GM21737 (cell line): ENCODE measurements around the gene SH2D1B.
"Not testable (repeated sequence)": the region's sequence is repeated elsewhere in the genome, so short reads cannot be mapped to it uniquely, and the experiment has no call there.

Experiments
- ATAC-seq: cut with Tn5 transposase; IDR thresholded peaks from one replicate; pipeline ENCODE4 v1.9.1; 2021; ENCODE audit warnings: mild to moderate bottlenecking, moderate library complexity; ENCODE audit not compliant: unreplicated experiment

The SH2D1B gene

GRCh38 chr1:162365284-162366020 is 46.5 kb downstream of the SH2D1B start:
- no peak for ATAC-seq

GRCh38 chr1:162364498-162364897 is 47.4 kb downstream of the SH2D1B start:
- no peak for ATAC-seq

GRCh38 chr1:162363823-162364222 is 48.1 kb downstream of the SH2D1B start:
- ATAC-seq, result no peak

GRCh38 chr1:162361349-162361748 is 50.6 kb downstream of the SH2D1B start:
- ATAC-seq, result peak; percentile 35

- no peak for ATAC-seq
Observed at GRCh38 chr1:162360874-162361260, 51.1 kb downstream of the SH2D1B start.

GRCh38 chr1:162360237-162360873 is 51.6 kb downstream of the SH2D1B start:
- no peak for ATAC-seq

- no peak for ATAC-seq
Observed at GRCh38 chr1:162359523-162360236, 52.3 kb downstream of the SH2D1B start.

- ATAC-seq, result no peak
Observed at GRCh38 chr1:162358928-162359327, 53.0 kb downstream of the SH2D1B start.

GRCh38 chr1:162357681-162358266 is 54.2 kb downstream of the SH2D1B start:
- ATAC-seq, result no peak

- ATAC-seq, result no peak
Observed at GRCh38 chr1:162353702-162354101, 58.2 kb downstream of the SH2D1B start.

- ATAC-seq, result no peak
Observed at GRCh38 chr1:162353078-162353477, 58.9 kb downstream of the SH2D1B start.

- not testable (repeated sequence) for ATAC-seq
Observed at GRCh38 chr1:162351874-162352273, 60.1 kb downstream of the SH2D1B start.

- ATAC-seq, result no peak
Observed at GRCh38 chr1:162351246-162351842, 60.6 kb downstream of the SH2D1B start.

GRCh38 chr1:162349635-162350330 is 62.2 kb downstream of the SH2D1B start:
- no peak for ATAC-seq

- ATAC-seq, result no peak
Observed at GRCh38 chr1:162347281-162347680, 64.7 kb downstream of the SH2D1B start.
